ENCODE results near the gene ASTN2.

DNA sequence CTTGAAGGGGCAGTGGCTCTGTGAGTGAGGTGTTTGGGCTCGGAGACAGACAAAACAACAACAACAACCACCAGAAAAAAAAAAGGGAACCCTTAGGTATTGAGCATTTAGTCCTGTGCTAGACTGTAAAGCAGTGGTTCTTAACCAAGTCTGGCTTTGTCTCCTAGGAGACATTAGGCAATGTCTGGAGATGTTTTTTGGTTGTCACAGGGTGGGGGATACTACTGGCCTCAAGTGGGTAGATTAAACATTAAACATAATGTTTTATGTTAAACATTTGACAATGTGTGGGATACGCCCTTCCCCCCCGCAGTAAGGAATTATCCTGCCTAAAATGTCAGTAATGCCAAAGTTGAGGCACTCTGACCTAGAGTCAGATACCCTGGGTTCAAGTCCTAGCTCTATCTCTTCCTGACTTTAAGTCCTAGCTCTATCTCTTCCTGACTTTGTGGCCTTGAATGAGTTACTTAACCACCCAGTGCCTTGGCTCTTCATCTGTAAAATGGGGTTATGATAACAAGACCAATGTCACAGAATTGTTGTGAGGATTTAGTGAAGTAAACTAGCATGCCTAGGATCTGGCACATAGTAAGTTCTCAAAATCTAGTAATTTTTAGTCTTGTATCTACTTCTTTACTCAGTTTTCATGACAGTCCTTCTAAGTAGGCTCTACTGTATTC, 725.9 kb downstream of the ASTN2 start:
- TF ChIP-seq, protein P1, sequence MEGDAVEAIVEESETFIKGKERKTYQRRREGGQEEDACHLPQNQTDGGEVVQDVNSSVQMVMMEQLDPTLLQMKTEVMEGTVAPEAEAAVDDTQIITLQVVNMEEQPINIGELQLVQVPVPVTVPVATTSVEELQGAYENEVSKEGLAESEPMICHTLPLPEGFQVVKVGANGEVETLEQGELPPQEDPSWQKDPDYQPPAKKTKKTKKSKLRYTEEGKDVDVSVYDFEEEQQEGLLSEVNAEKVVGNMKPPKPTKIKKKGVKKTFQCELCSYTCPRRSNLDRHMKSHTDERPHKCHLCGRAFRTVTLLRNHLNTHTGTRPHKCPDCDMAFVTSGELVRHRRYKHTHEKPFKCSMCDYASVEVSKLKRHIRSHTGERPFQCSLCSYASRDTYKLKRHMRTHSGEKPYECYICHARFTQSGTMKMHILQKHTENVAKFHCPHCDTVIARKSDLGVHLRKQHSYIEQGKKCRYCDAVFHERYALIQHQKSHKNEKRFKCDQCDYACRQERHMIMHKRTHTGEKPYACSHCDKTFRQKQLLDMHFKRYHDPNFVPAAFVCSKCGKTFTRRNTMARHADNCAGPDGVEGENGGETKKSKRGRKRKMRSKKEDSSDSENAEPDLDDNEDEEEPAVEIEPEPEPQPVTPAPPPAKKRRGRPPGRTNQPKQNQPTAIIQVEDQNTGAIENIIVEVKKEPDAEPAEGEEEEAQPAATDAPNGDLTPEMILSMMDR (IDR thresholded peaks at IDR 0.05) = no peak
- TF ChIP-seq POLR2AphosphoS5 (IDR thresholded peaks at IDR 0.05) (no peak), POLR2A (IDR thresholded peaks at IDR 0.05) (no peak)
